Astrocyte (in vitro differentiated cells and primary cell): ENCODE results near the gene CRYM.

Experiments used
- EZH2 ChIP-seq: IDR thresholded peaks from 2 replicates; pipeline ENCODE4 v1.6.1; 2012; ENCODE audit warnings: mild to moderate bottlenecking, low read length, inconsistent platforms; ENCODE audit not compliant: insufficient read depth
- TF ChIP-seq, protein P1 (sequence below): IDR thresholded peaks from 2 replicates; pipeline ENCODE4 v1.5.1; 2011; ENCODE audit warnings: low read depth, mild to moderate bottlenecking, inconsistent platforms, low read length, moderate library complexity; ENCODE audit not compliant: insufficient read depth

DNA sequence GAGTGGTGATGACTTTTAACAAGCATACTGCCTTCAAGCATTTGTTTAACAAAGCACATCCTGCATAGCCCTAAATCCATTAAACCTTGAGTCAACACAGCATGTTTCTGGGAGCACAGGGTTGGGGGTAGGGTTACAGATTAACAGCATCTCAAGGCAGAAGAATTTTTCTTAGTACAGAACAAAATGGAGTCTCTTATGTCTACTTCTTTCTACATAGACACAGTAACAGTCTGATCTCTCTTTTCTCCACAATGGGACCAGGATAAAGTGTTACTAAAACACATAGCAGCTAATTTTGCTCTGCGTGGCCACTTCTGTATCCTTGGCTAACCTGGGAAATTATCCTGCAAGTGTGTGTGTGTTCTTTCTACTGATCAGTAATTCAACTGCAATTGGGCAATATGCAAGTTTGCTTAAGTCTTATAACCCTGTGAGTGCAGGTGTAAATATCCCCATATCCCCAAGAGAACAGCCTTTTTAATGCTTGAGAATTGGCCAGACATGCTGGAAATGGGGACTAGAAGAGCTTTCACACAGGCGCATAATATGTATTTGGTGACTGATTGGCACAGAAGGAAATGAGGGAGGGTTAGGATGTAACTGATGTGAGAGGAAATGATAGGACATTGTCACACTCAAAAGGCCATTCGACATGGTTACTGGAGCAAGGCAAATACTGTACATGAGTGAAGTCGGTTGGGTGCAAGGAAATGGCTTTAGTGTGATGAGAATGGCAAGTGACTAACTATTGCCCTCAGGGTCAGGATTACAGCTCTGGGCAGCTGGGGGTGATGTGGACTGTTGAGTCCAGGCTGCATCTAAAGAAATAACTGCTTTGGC, 55.4 kb downstream of the CRYM start:
- TF ChIP-seq, protein P1, sequence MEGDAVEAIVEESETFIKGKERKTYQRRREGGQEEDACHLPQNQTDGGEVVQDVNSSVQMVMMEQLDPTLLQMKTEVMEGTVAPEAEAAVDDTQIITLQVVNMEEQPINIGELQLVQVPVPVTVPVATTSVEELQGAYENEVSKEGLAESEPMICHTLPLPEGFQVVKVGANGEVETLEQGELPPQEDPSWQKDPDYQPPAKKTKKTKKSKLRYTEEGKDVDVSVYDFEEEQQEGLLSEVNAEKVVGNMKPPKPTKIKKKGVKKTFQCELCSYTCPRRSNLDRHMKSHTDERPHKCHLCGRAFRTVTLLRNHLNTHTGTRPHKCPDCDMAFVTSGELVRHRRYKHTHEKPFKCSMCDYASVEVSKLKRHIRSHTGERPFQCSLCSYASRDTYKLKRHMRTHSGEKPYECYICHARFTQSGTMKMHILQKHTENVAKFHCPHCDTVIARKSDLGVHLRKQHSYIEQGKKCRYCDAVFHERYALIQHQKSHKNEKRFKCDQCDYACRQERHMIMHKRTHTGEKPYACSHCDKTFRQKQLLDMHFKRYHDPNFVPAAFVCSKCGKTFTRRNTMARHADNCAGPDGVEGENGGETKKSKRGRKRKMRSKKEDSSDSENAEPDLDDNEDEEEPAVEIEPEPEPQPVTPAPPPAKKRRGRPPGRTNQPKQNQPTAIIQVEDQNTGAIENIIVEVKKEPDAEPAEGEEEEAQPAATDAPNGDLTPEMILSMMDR = no peak
- TF ChIP-seq EZH2 = no peak
